H1 (cell line): Measurements from ENCODE around the gene TRAK1. TPM values are rescaled to one million over a fixed set of nuclear protein-coding genes. Genes with fewer than 3 reads are reported as not detected.

Source experiments
- ASH2L ChIP-seq: fragments of 200-600, 300-600 bp; sonication (generic); IDR thresholded peaks from one replicate; pipeline ENCODE4 v1.7.1; 2017; ENCODE audit warnings: low read length
- KDM1A ChIP-seq: fragments of 200-600, 300-600 bp; sonication (generic); IDR thresholded peaks from 2 replicates; pipeline ENCODE4 v1.7.1; 2016; ENCODE audit warnings: mild to moderate bottlenecking, low read length, borderline replicate concordance
- SUZ12 ChIP-seq: fragments of 200-600 bp; sonication (generic); IDR thresholded peaks from 2 replicates; pipeline ENCODE4 v1.6.1; 2012; ENCODE audit warnings: mild to moderate bottlenecking, inconsistent platforms, low read length, moderate library complexity, mixed read lengths
- TBP ChIP-seq: IDR thresholded peaks from 2 replicates; pipeline ENCODE4 v1.6.1; 2011; ENCODE audit warnings: low read depth, low read length, improper control_type of control experiment
- polyA plus RNA-seq, 7 experiments: library from polyadenylated mRNA; depleted of rRNA in 3 of 7; stranded (reverse) in 5 of 7; unstranded in 2 of 7; fragments of >200 nt in 5 of 7; fragments of 200-250 nt in 2 of 7; gene quantifications; 1 replicate in 5 of 7; 2 replicates in 1 of 7; 4 replicates in 1 of 7; pipeline versions ENCODE4 v1.2.1 to v1.2.3, GENCODE V29; 2011 to 2013; ENCODE audit warnings: missing spikeins in 2 of 7, mixed read lengths in 2 of 7
- total RNA-seq: library from RNA; stranded (reverse); fragmentation: NEBNext Ultra II Directional; extraction: Animal tissue kit (Norgen Biotek cat#: 25700); gene quantifications from 2 replicates; pipeline ENCODE4 v1.2.1, GENCODE V29; 2021
- TF ChIP-seq, protein P1 (sequence below): fragments of 300-600 bp; sonication (generic); IDR thresholded peaks from 2 replicates; pipeline ENCODE4 v1.7.1; 2012; ENCODE audit warnings: low read length, moderate library complexity, mild to moderate bottlenecking, inconsistent platforms; ENCODE audit not compliant: insufficient replicate concordance
- TF ChIP-seq, protein P2 (sequence below): IDR thresholded peaks from 2 replicates; pipeline ENCODE4 v1.6.1; 2011; ENCODE audit warnings: low read depth, mild to moderate bottlenecking, low read length; ENCODE audit not compliant: insufficient read depth
- TF ChIP-seq, protein P3 (sequence below): IDR thresholded peaks from 2 replicates; pipeline ENCODE4 v1.6.1; 2012; ENCODE audit warnings: inconsistent platforms

TRAK1 gene
- total and polyA plus RNA-seq, 2 of the 8 experiments (the other 6 are each of a cell fraction or from before 2014, with no cell fraction given) = 21.3 to 32.7 TPM

DNA sequence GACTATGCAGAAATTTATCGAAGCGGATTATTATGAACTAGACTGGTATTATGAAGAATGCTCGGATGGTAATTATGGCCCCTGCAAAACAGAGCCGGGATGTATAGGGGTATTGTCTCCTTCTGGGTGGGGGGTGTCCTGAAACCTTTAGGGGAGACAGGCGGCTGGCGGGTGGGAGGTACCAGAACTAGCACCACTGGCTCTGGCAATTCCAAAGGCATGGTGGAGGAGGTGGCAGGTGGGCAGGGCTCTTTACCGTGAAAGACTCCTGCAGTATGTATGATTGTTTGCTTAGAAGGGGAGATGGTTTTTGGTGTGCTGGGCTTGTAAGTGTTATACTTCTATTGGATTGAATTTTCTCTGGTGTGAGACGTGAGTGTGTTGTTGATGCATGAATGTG lies 58.4 kb downstream of the TRAK1 start (continued):
- TF ChIP-seq, protein P1, sequence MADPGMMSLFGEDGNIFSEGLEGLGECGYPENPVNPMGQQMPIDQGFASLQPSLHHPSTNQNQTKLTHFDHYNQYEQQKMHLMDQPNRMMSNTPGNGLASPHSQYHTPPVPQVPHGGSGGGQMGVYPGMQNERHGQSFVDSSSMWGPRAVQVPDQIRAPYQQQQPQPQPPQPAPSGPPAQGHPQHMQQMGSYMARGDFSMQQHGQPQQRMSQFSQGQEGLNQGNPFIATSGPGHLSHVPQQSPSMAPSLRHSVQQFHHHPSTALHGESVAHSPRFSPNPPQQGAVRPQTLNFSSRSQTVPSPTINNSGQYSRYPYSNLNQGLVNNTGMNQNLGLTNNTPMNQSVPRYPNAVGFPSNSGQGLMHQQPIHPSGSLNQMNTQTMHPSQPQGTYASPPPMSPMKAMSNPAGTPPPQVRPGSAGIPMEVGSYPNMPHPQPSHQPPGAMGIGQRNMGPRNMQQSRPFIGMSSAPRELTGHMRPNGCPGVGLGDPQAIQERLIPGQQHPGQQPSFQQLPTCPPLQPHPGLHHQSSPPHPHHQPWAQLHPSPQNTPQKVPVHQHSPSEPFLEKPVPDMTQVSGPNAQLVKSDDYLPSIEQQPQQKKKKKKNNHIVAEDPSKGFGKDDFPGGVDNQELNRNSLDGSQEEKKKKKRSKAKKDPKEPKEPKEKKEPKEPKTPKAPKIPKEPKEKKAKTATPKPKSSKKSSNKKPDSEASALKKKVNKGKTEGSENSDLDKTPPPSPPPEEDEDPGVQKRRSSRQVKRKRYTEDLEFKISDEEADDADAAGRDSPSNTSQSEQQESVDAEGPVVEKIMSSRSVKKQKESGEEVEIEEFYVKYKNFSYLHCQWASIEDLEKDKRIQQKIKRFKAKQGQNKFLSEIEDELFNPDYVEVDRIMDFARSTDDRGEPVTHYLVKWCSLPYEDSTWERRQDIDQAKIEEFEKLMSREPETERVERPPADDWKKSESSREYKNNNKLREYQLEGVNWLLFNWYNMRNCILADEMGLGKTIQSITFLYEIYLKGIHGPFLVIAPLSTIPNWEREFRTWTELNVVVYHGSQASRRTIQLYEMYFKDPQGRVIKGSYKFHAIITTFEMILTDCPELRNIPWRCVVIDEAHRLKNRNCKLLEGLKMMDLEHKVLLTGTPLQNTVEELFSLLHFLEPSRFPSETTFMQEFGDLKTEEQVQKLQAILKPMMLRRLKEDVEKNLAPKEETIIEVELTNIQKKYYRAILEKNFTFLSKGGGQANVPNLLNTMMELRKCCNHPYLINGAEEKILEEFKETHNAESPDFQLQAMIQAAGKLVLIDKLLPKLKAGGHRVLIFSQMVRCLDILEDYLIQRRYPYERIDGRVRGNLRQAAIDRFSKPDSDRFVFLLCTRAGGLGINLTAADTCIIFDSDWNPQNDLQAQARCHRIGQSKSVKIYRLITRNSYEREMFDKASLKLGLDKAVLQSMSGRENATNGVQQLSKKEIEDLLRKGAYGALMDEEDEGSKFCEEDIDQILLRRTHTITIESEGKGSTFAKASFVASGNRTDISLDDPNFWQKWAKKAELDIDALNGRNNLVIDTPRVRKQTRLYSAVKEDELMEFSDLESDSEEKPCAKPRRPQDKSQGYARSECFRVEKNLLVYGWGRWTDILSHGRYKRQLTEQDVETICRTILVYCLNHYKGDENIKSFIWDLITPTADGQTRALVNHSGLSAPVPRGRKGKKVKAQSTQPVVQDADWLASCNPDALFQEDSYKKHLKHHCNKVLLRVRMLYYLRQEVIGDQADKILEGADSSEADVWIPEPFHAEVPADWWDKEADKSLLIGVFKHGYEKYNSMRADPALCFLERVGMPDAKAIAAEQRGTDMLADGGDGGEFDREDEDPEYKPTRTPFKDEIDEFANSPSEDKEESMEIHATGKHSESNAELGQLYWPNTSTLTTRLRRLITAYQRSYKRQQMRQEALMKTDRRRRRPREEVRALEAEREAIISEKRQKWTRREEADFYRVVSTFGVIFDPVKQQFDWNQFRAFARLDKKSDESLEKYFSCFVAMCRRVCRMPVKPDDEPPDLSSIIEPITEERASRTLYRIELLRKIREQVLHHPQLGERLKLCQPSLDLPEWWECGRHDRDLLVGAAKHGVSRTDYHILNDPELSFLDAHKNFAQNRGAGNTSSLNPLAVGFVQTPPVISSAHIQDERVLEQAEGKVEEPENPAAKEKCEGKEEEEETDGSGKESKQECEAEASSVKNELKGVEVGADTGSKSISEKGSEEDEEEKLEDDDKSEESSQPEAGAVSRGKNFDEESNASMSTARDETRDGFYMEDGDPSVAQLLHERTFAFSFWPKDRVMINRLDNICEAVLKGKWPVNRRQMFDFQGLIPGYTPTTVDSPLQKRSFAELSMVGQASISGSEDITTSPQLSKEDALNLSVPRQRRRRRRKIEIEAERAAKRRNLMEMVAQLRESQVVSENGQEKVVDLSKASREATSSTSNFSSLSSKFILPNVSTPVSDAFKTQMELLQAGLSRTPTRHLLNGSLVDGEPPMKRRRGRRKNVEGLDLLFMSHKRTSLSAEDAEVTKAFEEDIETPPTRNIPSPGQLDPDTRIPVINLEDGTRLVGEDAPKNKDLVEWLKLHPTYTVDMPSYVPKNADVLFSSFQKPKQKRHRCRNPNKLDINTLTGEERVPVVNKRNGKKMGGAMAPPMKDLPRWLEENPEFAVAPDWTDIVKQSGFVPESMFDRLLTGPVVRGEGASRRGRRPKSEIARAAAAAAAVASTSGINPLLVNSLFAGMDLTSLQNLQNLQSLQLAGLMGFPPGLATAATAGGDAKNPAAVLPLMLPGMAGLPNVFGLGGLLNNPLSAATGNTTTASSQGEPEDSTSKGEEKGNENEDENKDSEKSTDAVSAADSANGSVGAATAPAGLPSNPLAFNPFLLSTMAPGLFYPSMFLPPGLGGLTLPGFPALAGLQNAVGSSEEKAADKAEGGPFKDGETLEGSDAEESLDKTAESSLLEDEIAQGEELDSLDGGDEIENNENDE = no peak
- TF ChIP-seq KDM1A (no peak), SUZ12 (no peak), ASH2L (no peak), TBP (no peak)
- TF ChIP-seq, protein P2, sequence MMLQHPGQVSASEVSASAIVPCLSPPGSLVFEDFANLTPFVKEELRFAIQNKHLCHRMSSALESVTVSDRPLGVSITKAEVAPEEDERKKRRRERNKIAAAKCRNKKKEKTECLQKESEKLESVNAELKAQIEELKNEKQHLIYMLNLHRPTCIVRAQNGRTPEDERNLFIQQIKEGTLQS = no peak
- TF ChIP-seq, protein P3, sequence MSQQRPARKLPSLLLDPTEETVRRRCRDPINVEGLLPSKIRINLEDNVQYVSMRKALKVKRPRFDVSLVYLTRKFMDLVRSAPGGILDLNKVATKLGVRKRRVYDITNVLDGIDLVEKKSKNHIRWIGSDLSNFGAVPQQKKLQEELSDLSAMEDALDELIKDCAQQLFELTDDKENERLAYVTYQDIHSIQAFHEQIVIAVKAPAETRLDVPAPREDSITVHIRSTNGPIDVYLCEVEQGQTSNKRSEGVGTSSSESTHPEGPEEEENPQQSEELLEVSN = no peak
- TF ChIP-seq, all 59 proteins: peak for 0
